ENCODE measurements around the gene MBD5.

GRCh38 chr2:148130581-148130980 lies 109.7 kb downstream of the MBD5 start:
- TF ChIP-seq CTCF (IDR thresholded peaks at IDR 0.05), result no peak
- no peak for TF ChIP-seq ZFX (IDR thresholded peaks at IDR 0.05; ENCODE audit: borderline replicate concordance)
